AG20443 (cell line): ENCODE measurements around the gene PRELID1.
"Not testable (repeated sequence)": the region's sequence is repeated elsewhere in the genome, so short reads cannot be mapped to it uniquely, and the experiment has no call there.

ENCODE experiments used
- DNase-seq: peaks from one replicate; pipeline ENCODE4 v3.0.0; 2012; ENCODE audit warnings: low spot score, mixed read lengths

PRELID1 gene

GRCh38 chr5:177300236-177300880 lies 3.2 kb upstream of the PRELID1 start:
- DNase-seq, result peak; percentile 65

- DNase-seq, result no peak
These were observed 2.6 kb upstream of the PRELID1 start for GRCh38 chr5:177300951-177301350.

GRCh38 chr5:177301503-177302165 lies 2.0 kb upstream of the PRELID1 start:
- DNase-seq, result no peak

GRCh38 chr5:177302354-177303110 lies 1.1 kb upstream of the PRELID1 start:
- DNase-seq, result peak; percentile 41

GRCh38 chr5:177303925-177304391 lies 359 bp downstream of the PRELID1 start:
- DNase-seq, result no peak

- peak; percentile 20 for DNase-seq
These were observed 957 bp downstream of the PRELID1 start for GRCh38 chr5:177304392-177305119.

GRCh38 chr5:177306103-177306640 lies 2.6 kb downstream of the PRELID1 start:
- DNase-seq, result not testable (repeated sequence)

GRCh38 chr5:177306674-177307543 lies 3.3 kb downstream of the PRELID1 start:
- DNase-seq, result no peak

- DNase-seq, result no peak
These were observed 4.2 kb downstream of the PRELID1 start for GRCh38 chr5:177307544-177308363.

GRCh38 chr5:177308740-177309139 lies 5.1 kb downstream of the PRELID1 start:
- no peak for DNase-seq

GRCh38 chr5:177309351-177310191 lies 6.0 kb downstream of the PRELID1 start:
- peak; percentile 74 for DNase-seq

- no peak for DNase-seq
These were observed 6.7 kb downstream of the PRELID1 start for GRCh38 chr5:177310332-177310731.

- DNase-seq, result no peak
These were observed 7.3 kb downstream of the PRELID1 start for GRCh38 chr5:177310757-177311391.

GRCh38 chr5:177311392-177311722 lies 7.8 kb downstream of the PRELID1 start:
- DNase-seq, result peak; percentile 50

- DNase-seq, result peak; percentile 98
These were observed 8.4 kb downstream of the PRELID1 start, which contains the start of gene MXD3 for GRCh38 chr5:177311723-177312648. TSS of gene MXD3 (minus strand) at chr5:177311898. CDS start at chr5:177311830, 68 bp downstream.

- no peak for DNase-seq
These were observed 9.1 kb downstream of the PRELID1 start for GRCh38 chr5:177312649-177313181.

GRCh38 chr5:177313561-177314259 lies 10.1 kb downstream of the PRELID1 start:
- DNase-seq, result no peak
